ENCODE data around the gene NTHL1.

NTHL1 gene

DNA sequence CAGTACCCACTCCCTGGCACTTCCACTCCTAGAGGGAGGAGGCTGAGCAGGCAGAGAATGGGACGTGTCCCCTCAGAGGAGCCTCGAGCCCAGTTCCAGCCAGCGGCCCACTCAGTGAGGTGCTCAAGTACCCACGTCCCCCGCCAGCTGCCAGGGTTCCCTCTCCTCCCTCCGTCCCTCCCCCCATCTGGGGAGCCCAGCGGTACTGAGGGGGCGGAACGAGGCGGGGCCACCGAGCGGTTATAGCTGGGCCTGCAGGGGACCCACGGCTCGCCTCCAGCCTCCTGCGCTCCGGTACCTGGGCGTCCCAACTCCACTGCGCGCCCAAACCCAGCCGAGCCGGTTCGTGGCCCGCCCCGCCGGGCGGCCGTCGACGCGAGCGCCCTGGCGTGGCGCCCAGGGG lies 28.1 kb downstream of the NTHL1 start, which contains the start of gene NPW:
TSS of gene NPW (plus strand) at position 268 of the 403 bp plus-strand sequence.
- TF ChIP-seq ZC3H10 (CRISPR knock-in tag; IDR thresholded peaks at IDR 0.05) (no peak), BACH2 (CRISPR knock-in tag; IDR thresholded peaks at IDR 0.05; ENCODE audit: borderline replicate concordance) (no peak), ISL1 (CRISPR knock-in tag; IDR thresholded peaks at IDR 0.05) (no peak), GLIS3 (CRISPR knock-in tag; IDR thresholded peaks at IDR 0.05) (no peak), ARNTL (CRISPR knock-in tag; IDR thresholded peaks at IDR 0.05; ENCODE audit: borderline replicate concordance, low read depth) (no peak), ZNF565 (CRISPR knock-in tag; conservative IDR thresholded peaks at IDR 0.05; ENCODE audit: low read depth) (no peak), TOX (CRISPR knock-in tag; IDR thresholded peaks at IDR 0.05; ENCODE audit: borderline replicate concordance) (no peak), OSR1 (CRISPR knock-in tag; IDR thresholded peaks at IDR 0.05) (no peak), ESRRG (CRISPR knock-in tag; IDR thresholded peaks at IDR 0.05) (no peak), TSHZ2 (CRISPR knock-in tag; IDR thresholded peaks at IDR 0.05) (no peak)
- TF ChIP-seq, protein P1, sequence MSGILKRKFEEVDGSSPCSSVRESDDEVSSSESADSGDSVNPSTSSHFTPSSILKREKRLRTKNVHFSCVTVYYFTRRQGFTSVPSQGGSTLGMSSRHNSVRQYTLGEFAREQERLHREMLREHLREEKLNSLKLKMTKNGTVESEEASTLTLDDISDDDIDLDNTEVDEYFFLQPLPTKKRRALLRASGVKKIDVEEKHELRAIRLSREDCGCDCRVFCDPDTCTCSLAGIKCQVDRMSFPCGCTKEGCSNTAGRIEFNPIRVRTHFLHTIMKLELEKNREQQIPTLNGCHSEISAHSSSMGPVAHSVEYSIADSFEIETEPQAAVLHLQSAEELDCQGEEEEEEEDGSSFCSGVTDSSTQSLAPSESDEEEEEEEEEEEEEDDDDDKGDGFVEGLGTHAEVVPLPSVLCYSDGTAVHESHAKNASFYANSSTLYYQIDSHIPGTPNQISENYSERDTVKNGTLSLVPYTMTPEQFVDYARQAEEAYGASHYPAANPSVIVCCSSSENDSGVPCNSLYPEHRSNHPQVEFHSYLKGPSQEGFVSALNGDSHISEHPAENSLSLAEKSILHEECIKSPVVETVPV (CRISPR knock-in tag; IDR thresholded peaks at IDR 0.05), result no peak
- no peak for ATAC-seq

- ATAC-seq, result peak; percentile 29; the same call in 1 of the 3 replicates
Observed at GRCh38 chr16:2016407-2016922, 31.2 kb downstream of the NTHL1 start.

More at GRCh38 chr16:2016407-2016922, 31.2 kb downstream of the NTHL1 start:
- TF ChIP-seq TSHZ2 (CRISPR knock-in tag; IDR thresholded peaks at IDR 0.05), result no peak
- no peak for TF ChIP-seq ISL1 (CRISPR knock-in tag; IDR thresholded peaks at IDR 0.05)
- no peak for TF ChIP-seq TOX (CRISPR knock-in tag; IDR thresholded peaks at IDR 0.05; ENCODE audit: borderline replicate concordance)
- no peak for TF ChIP-seq POU6F1 (CRISPR knock-in tag; IDR thresholded peaks at IDR 0.05; ENCODE audit: borderline replicate concordance, low read depth)
- TF ChIP-seq ZNF8 (CRISPR knock-in tag; IDR thresholded peaks at IDR 0.05), result no peak
- no peak for TF ChIP-seq PPARA (CRISPR knock-in tag; IDR thresholded peaks at IDR 0.05; ENCODE audit: borderline replicate concordance)
- TF ChIP-seq ZFP30 (CRISPR knock-in tag; IDR thresholded peaks at IDR 0.05), result no peak
- no peak for TF ChIP-seq TCF4 (CRISPR knock-in tag; IDR thresholded peaks at IDR 0.05; ENCODE audit: borderline replicate concordance)
- TF ChIP-seq, protein P2, sequence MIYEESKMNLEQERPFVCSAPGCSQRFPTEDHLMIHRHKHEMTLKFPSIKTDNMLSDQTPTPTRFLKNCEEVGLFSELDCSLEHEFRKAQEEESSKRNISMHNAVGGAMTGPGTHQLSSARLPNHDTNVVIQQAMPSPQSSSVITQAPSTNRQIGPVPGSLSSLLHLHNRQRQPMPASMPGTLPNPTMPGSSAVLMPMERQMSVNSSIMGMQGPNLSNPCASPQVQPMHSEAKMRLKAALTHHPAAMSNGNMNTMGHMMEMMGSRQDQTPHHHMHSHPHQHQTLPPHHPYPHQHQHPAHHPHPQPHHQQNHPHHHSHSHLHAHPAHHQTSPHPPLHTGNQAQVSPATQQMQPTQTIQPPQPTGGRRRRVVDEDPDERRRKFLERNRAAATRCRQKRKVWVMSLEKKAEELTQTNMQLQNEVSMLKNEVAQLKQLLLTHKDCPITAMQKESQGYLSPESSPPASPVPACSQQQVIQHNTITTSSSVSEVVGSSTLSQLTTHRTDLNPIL (CRISPR knock-in tag; IDR thresholded peaks at IDR 0.05; ENCODE audit: low read depth), result no peak
- no peak for TF ChIP-seq BACH2 (CRISPR knock-in tag; IDR thresholded peaks at IDR 0.05; ENCODE audit: borderline replicate concordance)
- TF ChIP-seq, protein P3, sequence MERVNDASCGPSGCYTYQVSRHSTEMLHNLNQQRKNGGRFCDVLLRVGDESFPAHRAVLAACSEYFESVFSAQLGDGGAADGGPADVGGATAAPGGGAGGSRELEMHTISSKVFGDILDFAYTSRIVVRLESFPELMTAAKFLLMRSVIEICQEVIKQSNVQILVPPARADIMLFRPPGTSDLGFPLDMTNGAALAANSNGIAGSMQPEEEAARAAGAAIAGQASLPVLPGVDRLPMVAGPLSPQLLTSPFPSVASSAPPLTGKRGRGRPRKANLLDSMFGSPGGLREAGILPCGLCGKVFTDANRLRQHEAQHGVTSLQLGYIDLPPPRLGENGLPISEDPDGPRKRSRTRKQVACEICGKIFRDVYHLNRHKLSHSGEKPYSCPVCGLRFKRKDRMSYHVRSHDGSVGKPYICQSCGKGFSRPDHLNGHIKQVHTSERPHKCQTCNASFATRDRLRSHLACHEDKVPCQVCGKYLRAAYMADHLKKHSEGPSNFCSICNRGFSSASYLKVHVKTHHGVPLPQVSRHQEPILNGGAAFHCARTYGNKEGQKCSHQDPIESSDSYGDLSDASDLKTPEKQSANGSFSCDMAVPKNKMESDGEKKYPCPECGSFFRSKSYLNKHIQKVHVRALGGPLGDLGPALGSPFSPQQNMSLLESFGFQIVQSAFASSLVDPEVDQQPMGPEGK (CRISPR knock-in tag; IDR thresholded peaks at IDR 0.05; ENCODE audit: borderline replicate concordance), result no peak
- no peak for TF ChIP-seq RARB (CRISPR knock-in tag; IDR thresholded peaks at IDR 0.05)
- TF ChIP-seq ZNF70 (CRISPR knock-in tag; IDR thresholded peaks at IDR 0.05), result no peak
- no peak for TF ChIP-seq ESRRG (CRISPR knock-in tag; IDR thresholded peaks at IDR 0.05)
- TF ChIP-seq CSDC2 (CRISPR knock-in tag; IDR thresholded peaks at IDR 0.05), result no peak
- no peak for TF ChIP-seq ZNF565 (CRISPR knock-in tag; conservative IDR thresholded peaks at IDR 0.05; ENCODE audit: low read depth)
- TF ChIP-seq SNAI2 (CRISPR knock-in tag; IDR thresholded peaks at IDR 0.05), result no peak
